Measurements from ENCODE around the gene SUCLG2.

- TF ChIP-seq POLR2A (IDR thresholded peaks at IDR 0.05; ENCODE audit: low read depth, low read length), result no peak
- no peak for TF ChIP-seq POLR2AphosphoS5 (IDR thresholded peaks at IDR 0.05; ENCODE audit: low read depth, low read length)
These were observed 2.8 kb upstream of the SUCLG2 start for GRCh38 chr3:67657192-67657591.

Measured in GM12892 (cell line).